Subcutaneous abdominal adipose tissue (tissue), 5 donors: ENCODE data around the gene AGL.

Experiments used
- H3K27ac ChIP-seq: one replicate; pipeline ENCODE4 v1.7.0; 2013; ENCODE audit warnings: low read depth, mild to moderate bottlenecking, inconsistent platforms, low read length, moderate library complexity
- H3K27me3 ChIP-seq, 5 donors: one replicate each; pipeline ENCODE4 v1.7.0; 2013; ENCODE audit warnings: low read length in 5 of 5, inconsistent platforms in 1 of 5; ENCODE audit not compliant: control insufficient read depth in 5 of 5, insufficient read depth in 4 of 5
- H3K36me3 ChIP-seq, 5 donors: one replicate each; pipeline ENCODE4 v1.7.0; 2013; ENCODE audit warnings: low read length in 5 of 5; ENCODE audit not compliant: control insufficient read depth in 5 of 5, insufficient read depth in 5 of 5
- H3K4me1 ChIP-seq, 5 donors: one replicate each; pipeline ENCODE4 v1.7.0; 2013; ENCODE audit warnings: low read length in 5 of 5, mild to moderate bottlenecking in 3 of 5, moderate library complexity in 1 of 5; ENCODE audit not compliant: control insufficient read depth in 5 of 5, insufficient read depth in 5 of 5
- H3K4me3 ChIP-seq, 5 donors: one replicate each; pipeline ENCODE4 v1.7.0; 2013; ENCODE audit warnings: low read length in 5 of 5, low read depth in 1 of 5
- H3K9ac ChIP-seq, 5 donors: one replicate each; pipeline ENCODE4 v1.7.0; 2013; ENCODE audit warnings: low read length in 5 of 5, mild to moderate bottlenecking in 4 of 5, moderate library complexity in 3 of 5
- H3K9me3 ChIP-seq, 5 donors: one replicate each; pipeline ENCODE4 v1.7.0; 2013; ENCODE audit warnings: low read length in 5 of 5; ENCODE audit not compliant: control insufficient read depth in 5 of 5
- donor health status: healthy.
- donor health status: healthy.
- donor health status: healthy.
- donor health status: healthy.
- donor health status: healthy.

AGL gene

GRCh38 chr1:99849744-99850458, at the start of gene AGL:
Gene AGL, plus strand, starts transcription at chr1:99850361. Its CDS starts 682 bp downstream, at chr1:99851043.
- Histone ChIP-seq H3K36me3 (no peaks in the 10 kb centered on the region), H3K27me3 (no peaks in the 10 kb centered on the region), H3K4me3 (peak within 1 kb of the TSS; percentile 83 to 98 (median 97)), H3K4me1 (peaks cover 0 to 34% (median 27%) of the 10 kb centered on the region in 5 donors), H3K27ac (peak within 1 kb of the TSS; percentile 84), H3K9ac (peak within 1 kb of the TSS; percentile 88 to 95 (median 95)), H3K9me3 (no peaks in the 10 kb centered on the region)

DNA sequence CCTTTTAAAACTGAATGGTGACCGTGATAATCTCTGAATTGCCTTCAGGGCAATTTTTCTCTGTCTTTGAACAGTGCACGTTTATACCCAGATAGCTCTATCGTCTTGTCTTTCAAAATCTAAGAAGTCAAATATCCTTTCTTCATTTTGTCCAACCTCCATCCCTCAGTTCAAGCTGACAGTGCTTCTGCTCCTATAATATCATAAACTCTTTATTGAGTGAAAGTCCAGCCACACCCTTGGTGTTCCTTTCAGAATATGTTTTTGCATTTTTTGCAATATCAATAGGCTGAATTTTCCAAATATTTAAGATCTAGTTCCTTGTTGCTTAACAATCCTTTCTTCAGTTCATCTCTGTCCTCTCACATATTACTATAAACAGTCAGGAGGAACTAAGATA, 48.6 kb upstream of the AGL start:
- H3K9ac ChIP-seq, result no peak overlapping the region
- no peaks in the 10 kb centered on the region for H3K4me1 ChIP-seq
- peaks cover 0 to 3% (median 0%) of the 10 kb centered on the region in 5 donors for H3K27me3 ChIP-seq
- no peaks in the 10 kb centered on the region for H3K9me3 ChIP-seq
- no peaks in the 10 kb centered on the region for H3K36me3 ChIP-seq
- H3K4me3 ChIP-seq, result no peak overlapping the region
- no peak overlapping the region for H3K27ac ChIP-seq

DNA sequence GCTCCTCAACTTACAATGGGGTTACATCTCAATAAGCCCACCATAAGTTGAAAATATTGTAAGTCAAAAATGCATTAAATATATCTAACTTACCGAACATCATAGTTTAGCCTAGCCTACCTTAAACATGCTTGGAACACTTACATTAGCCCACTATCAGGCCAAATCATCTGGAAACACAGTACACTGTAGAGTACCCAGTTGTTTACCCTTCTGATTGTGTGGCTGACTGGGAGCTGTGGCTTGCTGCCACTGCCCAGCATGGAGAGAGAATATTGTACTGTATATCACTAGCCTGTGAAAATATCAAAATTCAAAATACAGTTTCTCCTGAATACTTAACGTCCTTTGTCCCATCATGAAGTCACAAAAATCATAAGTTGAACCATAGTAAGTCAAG, 43.3 kb upstream of the AGL start:
- H3K27me3 ChIP-seq, result peaks cover 0 to 3% (median 0%) of the 10 kb centered on the region in 5 donors
- H3K4me1 ChIP-seq, result peaks cover 0 to 7% (median 5%) of the 10 kb centered on the region in 5 donors
- no peaks in the 10 kb centered on the region for H3K36me3 ChIP-seq
- H3K9ac ChIP-seq, result no peak overlapping the region
- no peak overlapping the region for H3K27ac ChIP-seq
- no peaks in the 10 kb centered on the region for H3K9me3 ChIP-seq
- H3K4me3 ChIP-seq, result no peak overlapping the region

DNA sequence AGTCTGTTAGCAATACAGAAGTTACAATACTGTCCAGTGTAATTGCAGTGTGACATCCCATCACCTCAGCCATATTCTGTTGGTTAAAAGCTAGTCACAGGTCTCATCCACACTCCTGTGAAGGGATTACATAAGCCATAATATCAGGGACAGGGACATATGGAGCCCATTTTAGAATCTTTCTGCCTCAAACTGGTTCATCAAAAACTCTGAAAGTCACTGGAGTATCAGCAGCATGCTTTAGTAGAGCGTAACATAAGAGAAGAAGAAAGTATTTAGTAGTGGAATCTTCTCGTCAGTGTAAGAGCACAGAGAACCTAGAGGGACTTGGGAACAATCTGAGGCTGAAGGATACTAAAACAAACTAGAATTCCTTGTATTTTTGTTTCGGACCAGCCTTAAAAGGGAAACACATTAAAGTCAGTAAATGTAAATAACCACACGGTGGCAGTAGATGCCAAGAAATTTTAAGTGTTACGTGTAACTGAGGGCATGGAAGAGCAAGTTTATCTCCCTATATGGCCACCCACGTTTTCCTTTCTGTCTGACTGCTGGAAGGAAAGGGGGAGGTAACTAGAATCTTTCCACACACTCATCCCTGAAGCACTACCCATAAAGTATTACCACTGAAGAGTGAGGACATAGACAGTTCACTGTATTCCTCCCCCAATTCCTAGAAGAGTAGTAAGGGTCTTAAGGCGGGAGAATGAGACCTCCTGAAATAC, 41.6 kb upstream of the AGL start:
- peak overlapping the region in 2 of 5 donors; percentile 10 to 55 for H3K9ac ChIP-seq
- H3K36me3 ChIP-seq, result no peaks in the 10 kb centered on the region
- H3K9me3 ChIP-seq, result no peaks in the 10 kb centered on the region
- peaks cover 0 to 3% (median 0%) of the 10 kb centered on the region in 5 donors for H3K27me3 ChIP-seq
- peak overlapping the region in 3 of 5 donors; percentile 23 to 40 (median 24) for H3K4me3 ChIP-seq
- H3K27ac ChIP-seq, result no peak overlapping the region
- H3K4me1 ChIP-seq, result peaks cover 0 to 7% (median 5%) of the 10 kb centered on the region in 5 donors

GRCh38 chr1:99811075-99811474, 39.1 kb upstream of the AGL start:
- Histone ChIP-seq H3K4me1 (peaks cover 0 to 7% (median 5%) of the 10 kb centered on the region in 5 donors), H3K27ac (no peak overlapping the region), H3K36me3 (no peaks in the 10 kb centered on the region), H3K27me3 (no peaks in the 10 kb centered on the region), H3K9me3 (no peaks in the 10 kb centered on the region), H3K9ac (no peak overlapping the region), H3K4me3 (no peak overlapping the region)

GRCh38 chr1:99811747-99812146, 38.4 kb upstream of the AGL start:
- H3K4me1 ChIP-seq, result peaks cover 0 to 7% (median 5%) of the 10 kb centered on the region in 5 donors
- H3K4me3 ChIP-seq, result no peak overlapping the region
- no peak overlapping the region for H3K9ac ChIP-seq
- H3K27ac ChIP-seq, result no peak overlapping the region
- no peaks in the 10 kb centered on the region for H3K9me3 ChIP-seq
- no peaks in the 10 kb centered on the region for H3K27me3 ChIP-seq
- H3K36me3 ChIP-seq, result no peaks in the 10 kb centered on the region

GRCh38 chr1:99814373-99814900, 35.7 kb upstream of the AGL start:
- Histone ChIP-seq H3K4me3 (no peak overlapping the region), H3K27ac (no peak overlapping the region), H3K36me3 (no peaks in the 10 kb centered on the region), H3K27me3 (no peaks in the 10 kb centered on the region), H3K9ac (no peak overlapping the region), H3K4me1 (no peaks in the 10 kb centered on the region), H3K9me3 (no peaks in the 10 kb centered on the region)

GRCh38 chr1:99816656-99817055, 33.5 kb upstream of the AGL start:
- H3K36me3 ChIP-seq, result no peaks in the 10 kb centered on the region
- no peaks in the 10 kb centered on the region for H3K9me3 ChIP-seq
- H3K4me1 ChIP-seq, result no peaks in the 10 kb centered on the region
- no peak overlapping the region for H3K27ac ChIP-seq
- H3K9ac ChIP-seq, result no peak overlapping the region
- no peak overlapping the region for H3K4me3 ChIP-seq
- H3K27me3 ChIP-seq, result no peaks in the 10 kb centered on the region

- H3K9ac ChIP-seq, result no peak overlapping the region
- H3K9me3 ChIP-seq, result no peaks in the 10 kb centered on the region
- H3K27ac ChIP-seq, result no peak overlapping the region
- H3K36me3 ChIP-seq, result no peaks in the 10 kb centered on the region
- no peaks in the 10 kb centered on the region for H3K27me3 ChIP-seq
- no peaks in the 10 kb centered on the region for H3K4me1 ChIP-seq
- no peak overlapping the region for H3K4me3 ChIP-seq
Observed at GRCh38 chr1:99818063-99818699, 32.0 kb upstream of the AGL start.

DNA sequence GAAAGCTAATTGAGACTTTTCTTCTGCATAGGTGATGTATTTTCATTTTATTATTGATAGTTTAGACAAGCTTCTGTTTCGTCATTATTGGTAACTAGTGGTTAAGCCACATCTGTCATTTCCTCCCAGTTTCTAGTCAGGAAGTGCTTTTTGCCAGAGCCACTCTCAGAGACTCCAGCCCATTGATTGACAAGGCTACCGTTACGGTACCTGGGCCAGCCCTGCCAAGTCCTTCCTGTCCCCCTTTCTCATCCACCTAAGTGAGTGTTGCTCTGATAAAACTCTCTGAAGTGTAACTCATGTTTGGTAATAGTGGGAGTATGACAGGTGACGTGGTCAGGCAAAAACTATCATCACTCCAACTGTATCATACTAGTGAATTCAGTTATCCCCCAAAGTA, 29.6 kb upstream of the AGL start:
- Histone ChIP-seq H3K36me3 (no peaks in the 10 kb centered on the region), H3K9me3 (no peaks in the 10 kb centered on the region), H3K4me3 (no peak overlapping the region), H3K27me3 (no peaks in the 10 kb centered on the region), H3K4me1 (no peaks in the 10 kb centered on the region), H3K27ac (no peak overlapping the region), H3K9ac (no peak overlapping the region)
